ENCODE results near the gene UBTF. TPM values are rescaled to one million over a fixed set of nuclear protein-coding genes. Genes with fewer than 3 reads are reported as not detected.
A peak's percentile ranks its signal among the peaks of the same experiment; 100 is the strongest.

The UBTF gene
- total and polyA plus RNA-seq, 7 experiments from 2014 or later, result 49.0 to 303 (median 162) TPM

DNA sequence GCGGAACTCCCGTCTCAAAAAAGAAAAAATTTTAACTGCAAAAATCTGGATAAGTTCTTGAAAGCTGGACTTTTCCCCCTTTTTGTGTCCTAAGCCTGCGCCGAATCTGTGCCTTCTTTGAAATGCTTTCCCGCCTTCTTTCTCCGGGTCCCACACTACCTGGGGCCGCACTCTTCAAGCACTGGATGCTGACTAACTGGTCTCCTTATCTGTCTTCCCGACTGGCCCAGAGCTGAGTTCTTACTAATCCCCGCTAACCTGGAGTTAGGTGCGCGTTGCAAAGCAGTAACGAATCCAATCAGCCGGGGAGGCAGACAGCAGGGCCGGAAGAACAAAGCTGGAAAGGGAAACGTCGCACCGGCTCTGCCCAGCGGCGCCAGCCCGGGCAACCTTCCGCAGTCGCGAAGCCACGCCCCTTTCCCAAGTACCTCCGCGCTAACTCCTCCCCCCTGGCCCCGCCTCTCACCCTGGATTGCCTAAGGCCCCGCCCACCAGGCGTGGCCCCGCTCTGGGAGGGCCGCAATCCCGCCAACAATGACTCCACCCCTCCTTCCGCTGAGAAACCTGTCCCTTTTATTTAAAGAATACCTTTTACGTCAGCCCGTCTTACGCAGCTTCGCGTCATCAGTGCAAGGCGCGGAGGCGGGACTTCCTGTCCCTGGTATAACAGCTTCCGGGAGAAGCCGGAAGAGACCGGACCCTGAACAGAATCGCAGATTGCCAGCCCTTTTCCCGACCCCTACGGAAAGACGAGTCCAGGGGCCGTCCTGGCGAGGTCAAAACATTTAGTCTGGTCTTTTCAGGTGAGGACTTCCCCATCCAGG, 33.0 kb downstream of the UBTF start, which contains the start of gene TMUB2:
Gene TMUB2, plus strand, starts transcription at position 666 of the 824 bp plus-strand sequence. CDS start 737 bp downstream, outside the sequence.
- Mint-ChIP-seq H3K4me3 (peak within 1 kb of the TSS; percentile 94 to 100 (median 98)), H3K27me3 (no peaks in the 10 kb centered on the region), H3K27ac (peak within 1 kb of the TSS; percentile 97 to 100 (median 100)), H3K4me1 (peaks cover 41 to 68% (median 51%) of the 10 kb centered on the region in 7 donors), H3K9me3 (no peaks in the 10 kb centered on the region), H3K36me3 (peaks cover 0 to 17% (median 6%) of the 10 kb centered on the region in 5 donors)
- CTCF ChIA-PET, result interaction anchor here (0.6 to 3.3 kb wide), 11 partner anchors 14 to 164 kb away, joined by 3 to 25 read pairs (median 4); partner anchors contain the start of genes GRN and HDAC5
- Histone ChIP-seq H3K9me3 (ENCODE audit: control insufficient read depth in 2 of 3, low read length in 3 of 3) (no peaks in the 10 kb centered on the region), H3K4me3 (ENCODE audit: low read length) (peak within 1 kb of the TSS; percentile 100), H3K4me1 (ENCODE audit: control insufficient read depth in 2 of 2, insufficient read depth in 2 of 2, low read length in 2 of 2) (peaks cover 23 to 35% of the 10 kb centered on the region in 2 donors), H3K27ac (ENCODE audit: low read depth, low read length) (peak within 1 kb of the TSS; percentile 99), H3K36me3 (ENCODE audit: control insufficient read depth in 2 of 3, insufficient read depth in 3 of 3, low read length in 3 of 3) (peaks cover 0 to 49% (median 0%) of the 10 kb centered on the region in 3 experiments), H3K27me3 (ENCODE audit: control insufficient read depth in 2 of 2, insufficient read depth in 2 of 2, low read length in 2 of 2) (no peaks in the 10 kb centered on the region)
- intact Hi-C loops (cut with micrococcal nuclease), result loop anchor here (1.0 to 10.0 kb wide), 17 partner anchors 12 to 962 kb away; partner anchors contain the start of genes HDAC5 (in 2 of the 2), HROB (in 2 of the 2), LSM12 (in 2 of the 2) and TMEM101 (in 2 of the 2)
- POLR2A ChIA-PET, result interaction anchor here (0.7 to 8.2 kb wide), 21 partner anchors 9 to 826 kb away, joined by 3 to 128 read pairs (median 5); partner anchors contain the start of genes ATXN7L3, GPATCH8, HDAC5 and HROB
- DNase-seq (peak; percentile 99 to 100 (median 100)), ATAC-seq (peak; percentile 99)

DNA sequence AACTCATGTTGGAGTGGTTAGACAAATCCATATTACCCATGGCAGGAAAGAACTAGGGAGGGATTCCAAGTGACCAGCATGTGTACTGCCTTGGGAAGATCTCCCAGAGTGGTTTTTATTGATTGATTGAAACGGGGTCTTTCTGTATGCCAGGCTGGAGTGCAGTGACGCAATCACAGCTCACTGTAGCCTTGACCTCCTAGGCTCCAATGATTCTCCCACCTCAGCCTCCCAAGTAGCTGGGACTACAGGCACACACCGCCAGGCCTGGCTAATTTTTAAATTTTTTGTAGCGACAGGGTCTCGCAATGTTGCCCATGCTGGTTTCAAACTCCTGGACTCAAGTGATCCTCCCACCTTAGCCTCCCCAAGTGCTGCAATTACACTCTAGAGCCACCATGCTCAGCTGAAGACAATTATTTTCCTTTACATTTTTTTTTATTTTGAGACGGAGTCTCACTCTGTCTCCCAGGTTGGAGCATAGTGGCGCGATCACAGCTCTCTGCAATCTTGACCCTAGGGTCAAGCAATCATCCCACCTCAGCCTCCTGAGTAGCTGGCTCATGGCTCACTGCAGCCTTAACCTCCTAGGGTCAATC, 35.2 kb downstream of the UBTF start:
- POLR2A ChIA-PET, result interaction anchor here (0.5 to 8.2 kb wide), 4 partner anchors 17 to 1186 kb away, joined by 3 to 128 read pairs (median 5); partner anchors contain the start of genes ATXN7L3, HROB and MPP2
- peaks cover 0 to 8% (median 7%) of the 10 kb centered on the region in 5 donors for H3K36me3 Mint-ChIP-seq

GRCh38 chr17:44183024-44183423, 36.5 kb downstream of the UBTF start:
- Histone ChIP-seq H3K27ac (ENCODE audit: low read depth, low read length) (no peak overlapping the region), H3K9me3 (ENCODE audit: control insufficient read depth in 2 of 3, low read length in 3 of 3) (no peaks in the 10 kb centered on the region), H3K36me3 (ENCODE audit: control insufficient read depth in 2 of 3, insufficient read depth in 3 of 3, low read length in 3 of 3) (peaks cover 0 to 34% (median 0%) of the 10 kb centered on the region in 3 experiments), H3K4me3 (ENCODE audit: low read length) (no peak overlapping the region), H3K4me1 (ENCODE audit: control insufficient read depth in 2 of 2, insufficient read depth in 2 of 2, low read length in 2 of 2) (peaks cover 18 to 29% of the 10 kb centered on the region in 2 donors), H3K27me3 (ENCODE audit: control insufficient read depth in 2 of 2, insufficient read depth in 2 of 2, low read length in 2 of 2) (no peaks in the 10 kb centered on the region)
- ATAC-seq, result no peak
- ChIA-PET CTCF (interaction anchor here (1.0 kb wide), 1 partner anchor 23 kb away, joined by 3 read pairs; no protein-coding TSS in a partner anchor), POLR2A (interaction anchor here (0.8 to 8.2 kb wide), 2 partner anchors 18 to 210 kb away, joined by 3 to 128 read pairs; partner anchors contain the start of gene ATXN7L3)
- Mint-ChIP-seq H3K4me3 (peak overlapping the region in 4 of 10 donors; percentile 6 to 34 (median 28)), H3K4me1 (peaks cover 25 to 54% (median 41%) of the 10 kb centered on the region in 7 donors), H3K27me3 (no peaks in the 10 kb centered on the region), H3K27ac (peak overlapping the region in 1 of 9 donors; percentile 43), H3K9me3 (no peaks in the 10 kb centered on the region), H3K36me3 (peaks cover 0 to 13% (median 5%) of the 10 kb centered on the region in 5 donors)
- DNase-seq, result no peak
- intact Hi-C loops (cut with micrococcal nuclease), result loop anchor here in 1 of 2 donors (10.0 kb wide), 1 partner anchor 168 kb away; the partner anchor contains the start of gene TMEM101

More for the DNA sequence above, 35.2 kb downstream of the UBTF start:
- Mint-ChIP-seq H3K4me3 (peak overlapping the region in 7 of 10 donors; percentile 27 to 100 (median 98)), H3K4me1 (peaks cover 36 to 64% (median 47%) of the 10 kb centered on the region in 7 donors), H3K27ac (peak overlapping the region in 5 of 9 donors; percentile 38 to 100 (median 79)), H3K27me3 (no peaks in the 10 kb centered on the region), H3K9me3 (no peaks in the 10 kb centered on the region)
- no peaks in the 10 kb centered on the region for H3K27me3 ChIP-seq (ENCODE audit: control insufficient read depth in 2 of 2, insufficient read depth in 2 of 2, low read length in 2 of 2)
- no peak overlapping the region for H3K27ac ChIP-seq (ENCODE audit: low read depth, low read length)
- H3K4me1 ChIP-seq (ENCODE audit: control insufficient read depth in 2 of 2, insufficient read depth in 2 of 2, low read length in 2 of 2), result peaks cover 23 to 35% of the 10 kb centered on the region in 2 donors
- CTCF ChIA-PET, result interaction anchor here (1.4 to 3.3 kb wide), 2 partner anchors 26 to 34 kb away, joined by 3 to 25 read pairs; no protein-coding TSS in a partner anchor
- intact Hi-C loops (cut with micrococcal nuclease), result loop anchor here in 1 of 2 donors (10.0 kb wide), 1 partner anchor 170 kb away; the partner anchor contains the start of gene TMEM101
- no peak overlapping the region for H3K4me3 ChIP-seq (ENCODE audit: low read length)
- peaks cover 0 to 33% (median 0%) of the 10 kb centered on the region in 3 experiments for H3K36me3 ChIP-seq (ENCODE audit: control insufficient read depth in 2 of 3, insufficient read depth in 3 of 3, low read length in 3 of 3)
- DNase-seq (no peak), ATAC-seq (no peak)
- H3K9me3 ChIP-seq (ENCODE audit: control insufficient read depth in 2 of 3, low read length in 3 of 3), result no peaks in the 10 kb centered on the region

GRCh38 chr17:44178133-44178532, 41.3 kb downstream of the UBTF start:
- Mint-ChIP-seq H3K9me3 (no peaks in the 10 kb centered on the region), H3K27ac (no peak overlapping the region), H3K36me3 (peaks cover 0 to 17% (median 8%) of the 10 kb centered on the region in 5 donors), H3K4me1 (peaks cover 4 to 12% (median 7%) of the 10 kb centered on the region in 7 donors), H3K4me3 (no peak overlapping the region), H3K27me3 (no peaks in the 10 kb centered on the region)
- Histone ChIP-seq H3K4me3 (ENCODE audit: low read length) (no peak overlapping the region), H3K27me3 (ENCODE audit: control insufficient read depth in 2 of 2, insufficient read depth in 2 of 2, low read length in 2 of 2) (no peaks in the 10 kb centered on the region), H3K9me3 (ENCODE audit: control insufficient read depth in 2 of 3, low read length in 3 of 3) (no peaks in the 10 kb centered on the region), H3K27ac (ENCODE audit: low read depth, low read length) (no peak overlapping the region), H3K4me1 (ENCODE audit: control insufficient read depth in 2 of 2, insufficient read depth in 2 of 2, low read length in 2 of 2) (no peaks in the 10 kb centered on the region), H3K36me3 (ENCODE audit: control insufficient read depth in 2 of 3, insufficient read depth in 3 of 3, low read length in 3 of 3) (peaks cover 0 to 47% (median 0%) of the 10 kb centered on the region in 3 experiments)
- DNase-seq (no peak), ATAC-seq (no peak)
- intact Hi-C loops (cut with micrococcal nuclease), result no loop called here
- CTCF ChIA-PET, result no interaction called here
- POLR2A ChIA-PET, result interaction anchor here (0.8 kb wide), 1 partner anchor 14 kb away, joined by 3 read pairs; no protein-coding TSS in a partner anchor

DNA sequence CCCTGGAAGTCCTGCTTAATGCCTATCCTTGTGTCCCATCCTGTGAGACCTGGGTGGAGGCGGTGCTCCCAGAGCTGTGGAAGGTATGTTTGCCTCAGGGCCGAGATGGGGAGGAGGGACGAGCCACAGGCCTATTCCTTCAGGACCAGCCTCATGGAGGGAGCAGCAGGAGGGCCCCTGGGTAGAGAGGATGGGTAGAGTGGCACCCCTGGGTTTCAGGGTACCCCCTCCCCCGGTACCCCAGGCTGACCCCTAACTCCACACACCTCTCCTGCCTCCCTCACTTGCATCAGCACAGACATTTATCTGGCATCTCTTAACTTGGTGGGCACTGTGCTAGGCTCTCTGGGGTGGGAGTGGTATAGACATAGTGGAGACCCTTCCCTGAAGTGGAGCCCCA, 41.8 kb downstream of the UBTF start:
- Mint-ChIP-seq H3K4me3 (no peak overlapping the region), H3K27me3 (no peaks in the 10 kb centered on the region), H3K4me1 (peaks cover 4 to 11% (median 6%) of the 10 kb centered on the region in 7 donors), H3K27ac (peak overlapping the region in 1 of 9 donors; percentile 69), H3K9me3 (no peaks in the 10 kb centered on the region), H3K36me3 (peaks cover 0 to 17% (median 8%) of the 10 kb centered on the region in 5 donors)
- H3K4me3 ChIP-seq (ENCODE audit: low read length), result no peak overlapping the region
- H3K4me1 ChIP-seq (ENCODE audit: control insufficient read depth in 2 of 2, insufficient read depth in 2 of 2, low read length in 2 of 2), result no peaks in the 10 kb centered on the region
- intact Hi-C loops (cut with micrococcal nuclease), result no loop called here
- DNase-seq (no peak), ATAC-seq (no peak)
- H3K27me3 ChIP-seq (ENCODE audit: control insufficient read depth in 2 of 2, insufficient read depth in 2 of 2, low read length in 2 of 2), result no peaks in the 10 kb centered on the region
- H3K9me3 ChIP-seq (ENCODE audit: control insufficient read depth in 2 of 3, low read length in 3 of 3), result no peaks in the 10 kb centered on the region
- no peak overlapping the region for H3K27ac ChIP-seq (ENCODE audit: low read depth, low read length)
- peaks cover 0 to 42% (median 0%) of the 10 kb centered on the region in 3 experiments for H3K36me3 ChIP-seq (ENCODE audit: control insufficient read depth in 2 of 3, insufficient read depth in 3 of 3, low read length in 3 of 3)
- ChIA-PET POLR2A (no interaction called here), CTCF (no interaction called here)
